NB4 (cell line): ENCODE measurements around the gene TSPAN31.

Experiments
- DNase-seq: peaks from one replicate; pipeline ENCODE4 v3.0.0; 2010; ENCODE audit warnings: low read depth
- H3K4me3 ChIP-seq: one replicate; pipeline ENCODE4 v1.5.1; 2011; ENCODE audit warnings: mild to moderate bottlenecking, low read depth, low read length, moderate library complexity
- MYC ChIP-seq: IDR thresholded peaks from 2 replicates; pipeline ENCODE4 v1.6.1; 2011; ENCODE audit warnings: low read depth, low read length
- POLR2A ChIP-seq: IDR thresholded peaks from 2 replicates; pipeline ENCODE4 v1.6.1; 2011; ENCODE audit warnings: mild to moderate bottlenecking; ENCODE audit not compliant: insufficient read length; ENCODE audit errors: extremely low read depth
- TF ChIP-seq, protein P1 (sequence below): IDR thresholded peaks from 2 replicates; pipeline ENCODE4 v1.6.1; 2011; ENCODE audit warnings: low read depth, low read length
- TF ChIP-seq, protein P2 (sequence below): IDR thresholded peaks from one replicate; pipeline ENCODE4 v1.5.1; 2012; ENCODE audit warnings: low read depth, low read length

TSPAN31 gene

DNA sequence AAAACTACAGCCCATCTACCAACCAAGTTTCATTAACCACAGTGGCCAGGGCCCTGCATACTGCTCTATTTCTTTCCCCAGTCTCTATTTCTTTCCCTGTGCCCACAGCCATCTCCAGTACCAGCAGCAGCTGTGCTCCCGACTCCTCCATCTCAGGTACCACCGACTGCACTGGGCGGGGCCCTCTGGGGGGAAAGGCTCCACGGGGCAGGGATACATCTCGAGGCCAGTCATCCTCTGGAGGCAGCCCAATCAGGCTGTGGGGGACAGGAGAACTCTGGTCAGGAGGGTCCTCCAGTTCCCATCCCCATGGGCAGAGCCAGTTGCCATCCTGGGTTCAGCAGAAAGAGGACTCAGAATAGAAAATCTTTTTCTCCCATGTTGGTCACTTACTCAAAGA, 4.2 kb downstream of the TSPAN31 start:
- TF ChIP-seq POLR2A = no peak
- TF ChIP-seq, protein P1, sequence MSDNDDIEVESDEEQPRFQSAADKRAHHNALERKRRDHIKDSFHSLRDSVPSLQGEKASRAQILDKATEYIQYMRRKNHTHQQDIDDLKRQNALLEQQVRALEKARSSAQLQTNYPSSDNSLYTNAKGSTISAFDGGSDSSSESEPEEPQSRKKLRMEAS = no peak
- no peak for TF ChIP-seq MYC
- TF ChIP-seq, protein P2, sequence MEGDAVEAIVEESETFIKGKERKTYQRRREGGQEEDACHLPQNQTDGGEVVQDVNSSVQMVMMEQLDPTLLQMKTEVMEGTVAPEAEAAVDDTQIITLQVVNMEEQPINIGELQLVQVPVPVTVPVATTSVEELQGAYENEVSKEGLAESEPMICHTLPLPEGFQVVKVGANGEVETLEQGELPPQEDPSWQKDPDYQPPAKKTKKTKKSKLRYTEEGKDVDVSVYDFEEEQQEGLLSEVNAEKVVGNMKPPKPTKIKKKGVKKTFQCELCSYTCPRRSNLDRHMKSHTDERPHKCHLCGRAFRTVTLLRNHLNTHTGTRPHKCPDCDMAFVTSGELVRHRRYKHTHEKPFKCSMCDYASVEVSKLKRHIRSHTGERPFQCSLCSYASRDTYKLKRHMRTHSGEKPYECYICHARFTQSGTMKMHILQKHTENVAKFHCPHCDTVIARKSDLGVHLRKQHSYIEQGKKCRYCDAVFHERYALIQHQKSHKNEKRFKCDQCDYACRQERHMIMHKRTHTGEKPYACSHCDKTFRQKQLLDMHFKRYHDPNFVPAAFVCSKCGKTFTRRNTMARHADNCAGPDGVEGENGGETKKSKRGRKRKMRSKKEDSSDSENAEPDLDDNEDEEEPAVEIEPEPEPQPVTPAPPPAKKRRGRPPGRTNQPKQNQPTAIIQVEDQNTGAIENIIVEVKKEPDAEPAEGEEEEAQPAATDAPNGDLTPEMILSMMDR = no peak
- no peak for DNase-seq
- no peak overlapping the region for H3K4me3 ChIP-seq

DNA sequence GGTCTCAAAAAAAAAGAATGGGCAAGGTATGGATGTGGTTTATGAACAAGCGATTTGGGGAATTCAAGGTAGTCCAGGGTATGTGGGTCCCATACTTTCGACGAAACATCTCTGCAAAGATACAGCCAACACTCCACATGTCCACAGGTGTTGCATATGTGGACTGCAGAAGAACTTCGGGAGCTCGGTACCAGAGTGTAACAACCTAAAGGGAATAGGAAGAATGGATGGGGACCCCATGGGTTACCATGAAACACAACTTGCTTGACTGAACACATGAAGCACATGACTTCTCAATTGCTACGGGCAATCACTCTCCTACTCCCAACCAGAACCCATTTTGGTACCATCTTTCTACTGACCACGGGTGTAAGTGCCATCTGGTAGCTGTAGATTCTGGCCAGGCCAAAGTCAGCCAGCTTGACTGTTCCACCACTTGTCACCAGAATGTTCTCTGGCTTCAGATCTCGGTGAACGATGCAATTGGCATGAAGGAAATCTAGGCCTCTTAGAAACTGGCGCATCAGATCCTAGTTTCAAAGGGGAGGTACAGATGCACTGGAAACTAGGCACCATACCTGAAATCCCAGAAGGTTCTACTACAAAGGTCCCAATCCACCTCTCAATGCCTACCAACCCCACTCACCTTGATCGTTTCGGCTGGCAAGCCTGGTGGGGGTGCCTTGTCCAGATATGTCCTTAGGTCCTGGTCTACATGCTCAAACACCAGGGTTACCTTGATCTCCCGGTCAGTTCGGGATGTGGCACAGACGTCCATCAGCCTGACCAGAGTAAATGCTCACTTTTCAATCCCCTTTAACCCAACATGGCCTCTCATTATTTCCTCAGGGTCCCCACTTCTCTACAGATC, 6.0 kb downstream of the TSPAN31 start:
- H3K4me3 ChIP-seq = peak overlapping the region; percentile 82
- TF ChIP-seq, protein P1 = no peak
- TF ChIP-seq POLR2A (no peak), MYC (no peak)
- TF ChIP-seq, protein P2 = no peak
- no peak for DNase-seq

DNA sequence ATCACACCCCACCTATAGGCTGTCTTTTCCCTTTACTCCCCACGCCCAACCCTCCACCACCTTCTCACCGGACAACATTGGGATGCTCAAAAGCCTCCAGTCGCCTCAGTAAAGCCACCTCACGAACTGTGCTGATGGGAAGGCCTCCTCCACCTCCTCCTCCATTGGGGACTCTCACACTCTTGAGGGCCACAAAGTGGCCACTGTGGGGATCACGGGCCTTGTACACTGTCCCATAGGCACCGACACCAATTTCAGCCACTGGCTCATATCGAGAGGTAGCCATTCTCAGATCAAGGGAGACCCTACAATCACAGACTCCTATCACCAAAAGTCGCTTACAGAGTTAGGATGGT, 6.6 kb downstream of the TSPAN31 start:
- TF ChIP-seq, protein P1 = no peak
- TF ChIP-seq, protein P2 = no peak
- TF ChIP-seq MYC = no peak
- TF ChIP-seq POLR2A = no peak
- peak; percentile 30 for DNase-seq
- H3K4me3 ChIP-seq = peak overlapping the region; percentile 82

DNA sequence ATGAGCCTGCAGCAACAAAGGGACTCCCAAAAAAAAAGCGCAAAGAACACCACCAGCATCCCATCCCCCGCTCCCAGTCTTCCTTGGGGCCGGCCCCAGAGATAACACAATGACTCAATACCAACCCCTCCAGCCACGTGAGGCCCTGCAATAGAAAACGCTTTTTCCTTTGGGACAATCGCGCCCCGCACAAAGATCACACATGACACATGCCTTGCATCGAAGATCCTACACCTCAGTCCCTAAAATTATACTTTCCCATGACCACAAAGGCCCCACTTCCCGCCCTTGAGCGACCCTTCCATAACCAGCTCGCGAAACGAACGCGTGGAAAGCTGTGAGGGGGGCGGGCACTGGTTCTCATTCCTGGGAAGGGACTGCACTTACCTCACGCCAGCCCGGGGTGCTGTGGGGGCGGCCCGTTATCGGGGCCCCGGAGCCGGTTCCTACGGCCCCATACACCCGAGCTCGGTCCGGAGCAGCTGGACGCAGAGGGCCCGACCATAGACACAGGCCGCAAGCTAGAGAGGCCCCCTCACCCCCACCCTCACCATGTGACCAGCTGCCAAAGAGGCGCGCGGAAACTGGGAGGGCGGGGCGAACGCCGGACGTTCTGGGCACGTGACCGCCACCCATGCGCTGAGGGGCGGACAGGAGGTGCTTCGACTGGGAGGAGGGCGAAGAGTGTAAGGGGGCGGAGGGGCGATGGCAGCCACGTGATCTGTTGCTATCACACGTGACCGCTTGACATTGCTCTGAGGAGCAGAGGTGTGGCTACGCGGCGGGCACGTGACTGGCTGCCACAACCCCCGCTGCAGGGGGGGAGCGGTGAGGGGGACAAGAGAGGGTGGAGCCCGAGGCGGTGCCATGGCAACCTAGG, 7.2 kb downstream of the TSPAN31 start, which contains the start of gene CDK4:
Gene CDK4 (minus strand): TSS at position 523 of the 880 bp plus-strand sequence. CDS start 593 bp downstream, outside the sequence.
- peak; percentile 100 for DNase-seq
- TF ChIP-seq POLR2A (peak; percentile 84), MYC (peak; percentile 96)
- TF ChIP-seq, protein P1 = peak; percentile 100
- TF ChIP-seq, protein P2 = no peak
- peak within 1 kb of the TSS; percentile 82 for H3K4me3 ChIP-seq

DNA sequence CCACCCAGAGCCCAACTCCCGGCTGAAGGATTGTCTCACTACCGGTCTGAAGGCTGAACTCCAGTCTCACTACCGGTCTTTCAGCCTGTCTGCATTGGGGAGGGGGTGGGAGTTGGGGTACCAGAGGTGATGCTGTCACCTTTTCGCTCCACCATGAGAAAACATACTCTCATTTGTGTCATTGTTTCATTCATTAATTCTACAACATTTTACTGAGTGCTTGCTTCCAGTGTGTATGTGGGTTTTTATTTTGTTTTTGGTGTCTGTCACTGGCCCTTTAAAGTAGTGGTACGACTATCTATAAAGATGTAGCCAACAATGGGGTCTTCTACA, 7.8 kb downstream of the TSPAN31 start:
- DNase-seq = no peak
- peak overlapping the region; percentile 48 for H3K4me3 ChIP-seq
- TF ChIP-seq, protein P1 = no peak
- TF ChIP-seq POLR2A (no peak), MYC (no peak)
- TF ChIP-seq, protein P2 = no peak
